ENCODE data around the gene LAMA5.
A peak's percentile ranks its signal among the peaks of the same experiment; 100 is the strongest.
"Not testable (repeated sequence)": the region's sequence is repeated elsewhere in the genome, so short reads cannot be mapped to it uniquely, and the experiment has no call there.

Gene LAMA5

DNA sequence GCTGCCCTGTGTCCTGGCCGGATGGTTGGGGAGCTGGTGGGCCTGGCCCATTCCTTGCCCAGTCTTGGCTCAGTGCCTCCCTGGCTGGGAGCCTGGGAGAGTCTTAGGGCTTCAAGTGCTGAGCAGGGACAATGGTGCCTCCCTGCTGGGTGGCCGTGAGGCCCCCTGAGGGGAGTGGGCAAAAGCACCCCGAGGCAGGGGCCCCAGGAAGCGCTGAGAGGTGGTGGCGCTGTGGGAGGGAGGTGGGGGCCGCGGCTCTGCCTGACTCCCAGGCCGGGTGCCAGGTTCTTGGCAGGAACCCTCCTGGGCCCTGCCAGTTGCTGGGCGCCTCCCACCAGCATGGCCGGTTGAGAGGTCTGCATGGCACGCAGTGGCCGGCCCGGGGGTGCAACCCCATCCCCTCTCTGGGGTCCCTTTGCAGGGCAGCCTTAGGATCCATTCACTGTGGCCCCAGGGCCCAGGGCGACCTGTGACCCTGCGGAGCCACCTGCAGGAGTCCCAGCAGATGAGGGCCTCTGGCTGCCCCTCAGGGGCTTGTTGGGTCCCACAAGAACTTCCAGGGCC is 10.6 kb upstream of the LAMA5 start:
- H3K4me1 ChIP-seq (ENCODE audit: control insufficient read depth in 2 of 2, insufficient read depth in 2 of 2, low read length in 2 of 2): peaks cover 0 to 12% of the 10 kb centered on the region in 2 donors
- no peak overlapping the region for H3K9ac ChIP-seq (ENCODE audit: low read depth in 1 of 2, low read length in 2 of 2)
- no peak overlapping the region for H3K4me3 ChIP-seq (ENCODE audit: low read length in 2 of 2)
- H3K27me3 ChIP-seq (ENCODE audit: control insufficient read depth in 2 of 2, insufficient read depth in 2 of 2, low read length in 2 of 2): no peaks in the 10 kb centered on the region
- no peaks in the 10 kb centered on the region for H3K9me3 ChIP-seq (ENCODE audit: control insufficient read depth in 2 of 2, low read length in 2 of 2)
- H3K36me3 ChIP-seq (ENCODE audit: control insufficient read depth in 2 of 2, insufficient read depth in 2 of 2, low read length in 2 of 2): peaks cover 5 to 7% of the 10 kb centered on the region in 2 donors
- H3K27ac ChIP-seq (ENCODE audit: low read depth in 2 of 2, low read length in 2 of 2): peak overlapping the region in 1 of 2 donors; percentile 45

- Histone ChIP-seq H3K9me3 (ENCODE audit: control insufficient read depth in 2 of 2, low read length in 2 of 2) (no peaks in the 10 kb centered on the region), H3K4me3 (ENCODE audit: low read length in 2 of 2) (no peak overlapping the region), H3K9ac (ENCODE audit: low read depth in 1 of 2, low read length in 2 of 2) (no peak overlapping the region), H3K36me3 (ENCODE audit: control insufficient read depth in 2 of 2, insufficient read depth in 2 of 2, low read length in 2 of 2) (peaks cover 4 to 5% of the 10 kb centered on the region in 2 donors), H3K4me1 (ENCODE audit: control insufficient read depth in 2 of 2, insufficient read depth in 2 of 2, low read length in 2 of 2) (peaks cover 0 to 12% of the 10 kb centered on the region in 2 donors), H3K27me3 (ENCODE audit: control insufficient read depth in 2 of 2, insufficient read depth in 2 of 2, low read length in 2 of 2) (no peaks in the 10 kb centered on the region), H3K27ac (ENCODE audit: low read depth in 2 of 2, low read length in 2 of 2) (peak overlapping the region in 1 of 2 donors; percentile 45)
Measured at GRCh38 chr20:62377064-62377461, 10.0 kb upstream of the LAMA5 start.

DNA sequence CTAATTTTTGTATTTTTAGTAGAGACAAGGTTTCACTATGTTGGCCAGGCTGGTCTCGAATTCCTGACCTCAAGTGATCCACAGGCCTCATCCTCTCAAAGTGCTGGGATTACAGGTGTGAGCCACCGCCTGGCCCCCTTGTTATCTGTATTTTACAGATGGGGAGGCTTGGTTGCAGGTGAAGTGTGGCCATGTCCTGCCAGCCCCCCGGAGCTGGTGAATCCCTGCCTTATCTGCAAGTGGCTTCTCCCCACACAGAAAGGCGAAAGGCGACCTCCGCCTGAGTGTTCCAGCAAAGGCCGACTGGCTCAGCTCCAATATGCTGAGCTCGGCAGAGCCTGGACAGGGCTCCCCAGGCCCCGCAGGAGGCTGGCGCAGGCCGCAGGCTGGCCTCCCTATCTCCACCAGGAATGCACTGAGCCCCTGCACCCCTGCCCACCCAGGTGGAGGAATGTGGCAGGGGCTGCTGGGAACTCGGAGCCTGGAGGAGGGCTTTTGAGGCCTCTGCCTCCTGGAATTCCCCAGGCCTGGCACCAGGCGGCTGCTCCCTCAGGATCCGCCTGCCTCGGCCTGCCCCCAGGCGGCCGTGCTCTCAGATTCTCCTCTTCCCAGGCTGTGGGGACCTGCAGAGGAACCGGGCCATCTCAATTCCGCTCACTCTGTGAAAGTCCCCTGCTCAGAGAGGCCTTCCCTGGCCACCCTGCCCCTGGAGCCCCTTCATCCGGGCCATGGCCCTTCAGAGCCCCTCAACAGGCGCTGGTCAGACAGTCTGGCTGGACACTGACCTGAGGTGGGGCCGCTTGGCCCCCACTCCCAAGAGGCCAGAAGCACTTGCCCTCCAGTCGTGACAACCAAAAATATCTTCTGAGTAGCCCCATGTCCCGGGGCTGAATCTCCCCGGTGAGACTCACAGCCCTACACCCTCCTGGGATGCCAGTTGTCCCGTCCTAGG is 9.3 kb upstream of the LAMA5 start:
- H3K9me3 ChIP-seq (ENCODE audit: control insufficient read depth in 2 of 2, low read length in 2 of 2): no peaks in the 10 kb centered on the region
- no peak overlapping the region for H3K9ac ChIP-seq (ENCODE audit: low read depth in 1 of 2, low read length in 2 of 2)
- H3K4me1 ChIP-seq (ENCODE audit: control insufficient read depth in 2 of 2, insufficient read depth in 2 of 2, low read length in 2 of 2): peaks cover 0 to 12% of the 10 kb centered on the region in 2 donors
- H3K36me3 ChIP-seq (ENCODE audit: control insufficient read depth in 2 of 2, insufficient read depth in 2 of 2, low read length in 2 of 2): no peaks in the 10 kb centered on the region
- no peaks in the 10 kb centered on the region for H3K27me3 ChIP-seq (ENCODE audit: control insufficient read depth in 2 of 2, insufficient read depth in 2 of 2, low read length in 2 of 2)
- peak overlapping the region in 1 of 2 donors; percentile 45 for H3K27ac ChIP-seq (ENCODE audit: low read depth in 2 of 2, low read length in 2 of 2)
- no peak overlapping the region for H3K4me3 ChIP-seq (ENCODE audit: low read length in 2 of 2)

- H3K27ac ChIP-seq (ENCODE audit: low read depth in 2 of 2, low read length in 2 of 2): peak overlapping the region; percentile 21 to 54
- no peaks in the 10 kb centered on the region for H3K9me3 ChIP-seq (ENCODE audit: control insufficient read depth in 2 of 2, low read length in 2 of 2)
- H3K9ac ChIP-seq (ENCODE audit: low read depth in 1 of 2, low read length in 2 of 2): no peak overlapping the region
Measured at GRCh38 chr20:62374331-62375152, 7.4 kb upstream of the LAMA5 start.

DNA sequence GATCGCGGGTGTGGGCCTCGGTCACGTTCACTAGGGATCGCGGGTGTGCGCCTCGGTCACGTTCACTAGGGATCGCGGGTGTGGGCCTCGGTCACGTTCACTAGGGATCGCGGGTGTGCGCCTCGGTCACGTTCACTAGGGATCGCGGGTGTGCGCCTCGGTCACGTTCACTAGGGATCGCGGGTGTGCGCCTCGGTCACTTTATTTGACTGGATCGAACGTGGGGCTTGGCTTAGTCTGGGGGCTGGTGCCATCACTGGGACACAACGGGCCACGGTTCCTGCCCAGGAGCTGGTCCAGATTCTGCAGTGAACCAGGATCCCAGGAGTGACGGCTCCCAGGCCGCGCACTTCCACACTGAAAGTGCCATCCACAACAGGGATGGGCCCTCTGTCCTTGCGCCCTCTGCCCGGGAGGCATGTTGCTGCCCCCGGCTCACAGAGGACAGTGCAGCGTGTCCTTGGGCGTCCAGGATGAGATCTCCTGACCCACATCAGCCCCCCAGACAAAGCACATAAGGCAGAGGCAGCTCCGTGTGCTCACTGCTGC is 6.6 kb upstream of the LAMA5 start:
- H3K4me3 ChIP-seq (ENCODE audit: low read length in 2 of 2); H3K36me3 ChIP-seq (ENCODE audit: control insufficient read depth in 2 of 2, insufficient read depth in 2 of 2, low read length in 2 of 2); H3K9ac ChIP-seq (ENCODE audit: low read depth in 1 of 2, low read length in 2 of 2); H3K9me3 ChIP-seq (ENCODE audit: control insufficient read depth in 2 of 2, low read length in 2 of 2); H3K27me3 ChIP-seq (ENCODE audit: control insufficient read depth in 2 of 2, insufficient read depth in 2 of 2, low read length in 2 of 2): not testable (repeated sequence)
- Histone ChIP-seq H3K27ac (ENCODE audit: low read depth in 2 of 2, low read length in 2 of 2) (peak overlapping the region in 1 of 2 donors; percentile 54), H3K4me1 (ENCODE audit: control insufficient read depth in 2 of 2, insufficient read depth in 2 of 2, low read length in 2 of 2) (peaks cover 2 to 12% of the 10 kb centered on the region in 2 donors)

More at GRCh38 chr20:62374331-62375152, 7.4 kb upstream of the LAMA5 start:
- Histone ChIP-seq H3K4me3 (ENCODE audit: low read length in 2 of 2) (no peak overlapping the region), H3K36me3 (ENCODE audit: control insufficient read depth in 2 of 2, insufficient read depth in 2 of 2, low read length in 2 of 2) (no peaks in the 10 kb centered on the region), H3K4me1 (ENCODE audit: control insufficient read depth in 2 of 2, insufficient read depth in 2 of 2, low read length in 2 of 2) (peaks cover 0 to 12% of the 10 kb centered on the region in 2 donors), H3K27me3 (ENCODE audit: control insufficient read depth in 2 of 2, insufficient read depth in 2 of 2, low read length in 2 of 2) (peaks cover 1 to 6% of the 10 kb centered on the region in 2 donors)

GRCh38 chr20:62372042-62372993 is 5.2 kb upstream of the LAMA5 start:
- H3K9me3 ChIP-seq (ENCODE audit: control insufficient read depth in 2 of 2, low read length in 2 of 2): no peaks in the 10 kb centered on the region
- H3K36me3 ChIP-seq (ENCODE audit: control insufficient read depth in 2 of 2, insufficient read depth in 2 of 2, low read length in 2 of 2): no peaks in the 10 kb centered on the region
- H3K27me3 ChIP-seq (ENCODE audit: control insufficient read depth in 2 of 2, insufficient read depth in 2 of 2, low read length in 2 of 2): peaks cover 10 to 16% of the 10 kb centered on the region in 2 donors
- peak overlapping the region in 1 of 2 donors; percentile 58 for H3K27ac ChIP-seq (ENCODE audit: low read depth in 2 of 2, low read length in 2 of 2)
- no peak overlapping the region for H3K4me3 ChIP-seq (ENCODE audit: low read length in 2 of 2)
- peaks cover 10 to 24% of the 10 kb centered on the region in 2 donors for H3K4me1 ChIP-seq (ENCODE audit: control insufficient read depth in 2 of 2, insufficient read depth in 2 of 2, low read length in 2 of 2)
- no peak overlapping the region for H3K9ac ChIP-seq (ENCODE audit: low read depth in 1 of 2, low read length in 2 of 2)

- peak overlapping the region in 1 of 2 donors; percentile 58 for H3K27ac ChIP-seq (ENCODE audit: low read depth in 2 of 2, low read length in 2 of 2)
- peaks cover 10 to 24% of the 10 kb centered on the region in 2 donors for H3K4me1 ChIP-seq (ENCODE audit: control insufficient read depth in 2 of 2, insufficient read depth in 2 of 2, low read length in 2 of 2)
Measured at GRCh38 chr20:62371588-62372041, 4.5 kb upstream of the LAMA5 start.

GRCh38 chr20:62370807-62371587 is 3.9 kb upstream of the LAMA5 start:
- no peaks in the 10 kb centered on the region for H3K36me3 ChIP-seq (ENCODE audit: control insufficient read depth in 2 of 2, insufficient read depth in 2 of 2, low read length in 2 of 2)
- H3K4me3 ChIP-seq (ENCODE audit: low read length in 2 of 2): no peak overlapping the region
- peak overlapping the region in 1 of 2 donors; percentile 23 for H3K27ac ChIP-seq (ENCODE audit: low read depth in 2 of 2, low read length in 2 of 2)
- no peaks in the 10 kb centered on the region for H3K9me3 ChIP-seq (ENCODE audit: control insufficient read depth in 2 of 2, low read length in 2 of 2)
- peaks cover 13 to 20% of the 10 kb centered on the region in 2 donors for H3K27me3 ChIP-seq (ENCODE audit: control insufficient read depth in 2 of 2, insufficient read depth in 2 of 2, low read length in 2 of 2)
- no peak overlapping the region for H3K9ac ChIP-seq (ENCODE audit: low read depth in 1 of 2, low read length in 2 of 2)
- H3K4me1 ChIP-seq (ENCODE audit: control insufficient read depth in 2 of 2, insufficient read depth in 2 of 2, low read length in 2 of 2): peaks cover 10 to 24% of the 10 kb centered on the region in 2 donors

More at GRCh38 chr20:62371588-62372041, 4.5 kb upstream of the LAMA5 start:
- no peak overlapping the region for H3K9ac ChIP-seq (ENCODE audit: low read depth in 1 of 2, low read length in 2 of 2)
- H3K27me3 ChIP-seq (ENCODE audit: control insufficient read depth in 2 of 2, insufficient read depth in 2 of 2, low read length in 2 of 2): peaks cover 10 to 16% of the 10 kb centered on the region in 2 donors
- H3K9me3 ChIP-seq (ENCODE audit: control insufficient read depth in 2 of 2, low read length in 2 of 2): no peaks in the 10 kb centered on the region
- H3K36me3 ChIP-seq (ENCODE audit: control insufficient read depth in 2 of 2, insufficient read depth in 2 of 2, low read length in 2 of 2): no peaks in the 10 kb centered on the region
- no peak overlapping the region for H3K4me3 ChIP-seq (ENCODE audit: low read length in 2 of 2)
